ENCODE data around the gene CCDC12. TPM values are rescaled to one million over a fixed set of nuclear protein-coding genes. Genes with fewer than 3 reads are reported as not detected.

The CCDC12 gene
- total RNA-seq, 4 donors from 2014 or later: 30.8 to 61.5 (median 45.4) TPM

DNA sequence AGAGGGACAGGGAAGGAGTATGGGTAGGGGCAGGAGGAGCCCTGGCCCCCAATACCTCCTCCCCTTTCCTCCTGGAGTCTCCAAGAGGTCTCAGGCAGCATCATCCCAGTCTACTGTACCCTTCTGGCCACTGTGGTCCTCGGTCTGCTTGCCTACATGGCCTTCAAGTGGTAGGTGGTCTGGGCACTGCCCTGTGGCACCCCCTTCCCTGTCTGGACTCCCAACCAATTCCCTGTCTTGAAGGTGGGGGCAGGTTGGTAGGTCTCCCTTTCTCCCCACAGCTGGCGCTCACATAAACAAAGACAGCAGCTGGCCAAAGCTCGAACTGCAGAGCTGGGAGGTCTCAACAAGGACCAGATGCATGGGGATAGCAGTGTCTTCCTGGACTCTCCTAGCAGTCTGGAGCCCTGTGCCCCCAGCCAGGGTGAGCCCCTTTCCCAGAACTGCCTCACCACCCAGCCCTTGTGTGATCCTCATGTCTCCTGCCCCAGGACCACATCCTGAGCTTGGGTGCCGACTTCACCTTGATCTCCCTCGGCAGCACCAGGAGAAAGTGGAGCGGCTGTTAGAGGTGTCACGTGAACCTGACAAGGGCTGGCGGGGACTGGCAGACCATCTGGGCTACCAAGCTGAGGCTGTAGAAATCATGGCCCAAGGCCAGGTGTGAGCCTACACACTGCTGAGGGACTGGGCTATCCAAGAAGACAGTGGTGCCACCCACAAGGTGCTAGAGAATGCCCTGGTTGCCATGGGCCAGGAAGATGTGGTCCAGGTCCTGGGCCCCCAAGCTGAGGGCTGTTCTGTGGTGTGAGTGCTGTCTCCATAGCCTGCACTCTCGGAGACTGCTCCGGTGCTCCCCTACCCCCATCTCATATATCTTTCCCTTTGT lies 36.0 kb upstream of the CCDC12 start:
- no peak for DNase-seq (ENCODE audit: low spot score)
- no peak for ATAC-seq (ENCODE audit: low FRiP score)
- TF ChIP-seq, protein P1, sequence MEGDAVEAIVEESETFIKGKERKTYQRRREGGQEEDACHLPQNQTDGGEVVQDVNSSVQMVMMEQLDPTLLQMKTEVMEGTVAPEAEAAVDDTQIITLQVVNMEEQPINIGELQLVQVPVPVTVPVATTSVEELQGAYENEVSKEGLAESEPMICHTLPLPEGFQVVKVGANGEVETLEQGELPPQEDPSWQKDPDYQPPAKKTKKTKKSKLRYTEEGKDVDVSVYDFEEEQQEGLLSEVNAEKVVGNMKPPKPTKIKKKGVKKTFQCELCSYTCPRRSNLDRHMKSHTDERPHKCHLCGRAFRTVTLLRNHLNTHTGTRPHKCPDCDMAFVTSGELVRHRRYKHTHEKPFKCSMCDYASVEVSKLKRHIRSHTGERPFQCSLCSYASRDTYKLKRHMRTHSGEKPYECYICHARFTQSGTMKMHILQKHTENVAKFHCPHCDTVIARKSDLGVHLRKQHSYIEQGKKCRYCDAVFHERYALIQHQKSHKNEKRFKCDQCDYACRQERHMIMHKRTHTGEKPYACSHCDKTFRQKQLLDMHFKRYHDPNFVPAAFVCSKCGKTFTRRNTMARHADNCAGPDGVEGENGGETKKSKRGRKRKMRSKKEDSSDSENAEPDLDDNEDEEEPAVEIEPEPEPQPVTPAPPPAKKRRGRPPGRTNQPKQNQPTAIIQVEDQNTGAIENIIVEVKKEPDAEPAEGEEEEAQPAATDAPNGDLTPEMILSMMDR (IDR thresholded peaks at IDR 0.05): no peak

DNA sequence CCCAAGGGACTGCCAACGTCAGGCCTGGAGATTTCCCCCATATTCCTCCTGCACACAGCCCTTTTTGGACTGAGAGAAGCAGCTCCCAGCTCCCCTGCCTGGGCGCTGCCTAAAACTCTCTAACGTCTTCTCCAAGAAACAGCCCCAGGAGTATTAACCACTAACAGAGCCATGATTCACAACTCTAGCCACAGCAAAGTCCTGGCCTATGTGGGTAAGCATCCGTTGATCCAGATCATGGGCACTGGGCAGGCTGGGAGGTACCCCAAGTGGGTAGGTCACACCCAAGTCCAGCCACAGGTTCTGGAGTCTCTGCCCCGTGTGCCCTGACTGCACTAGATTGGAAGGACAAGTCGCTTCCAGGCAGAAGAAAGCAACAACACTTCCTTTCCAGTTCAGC lies 34.8 kb upstream of the CCDC12 start:
- DNase-seq (ENCODE audit: low spot score) (no peak), ATAC-seq (ENCODE audit: low FRiP score) (no peak)
- TF ChIP-seq, protein P1 (IDR thresholded peaks at IDR 0.05): no peak

DNA sequence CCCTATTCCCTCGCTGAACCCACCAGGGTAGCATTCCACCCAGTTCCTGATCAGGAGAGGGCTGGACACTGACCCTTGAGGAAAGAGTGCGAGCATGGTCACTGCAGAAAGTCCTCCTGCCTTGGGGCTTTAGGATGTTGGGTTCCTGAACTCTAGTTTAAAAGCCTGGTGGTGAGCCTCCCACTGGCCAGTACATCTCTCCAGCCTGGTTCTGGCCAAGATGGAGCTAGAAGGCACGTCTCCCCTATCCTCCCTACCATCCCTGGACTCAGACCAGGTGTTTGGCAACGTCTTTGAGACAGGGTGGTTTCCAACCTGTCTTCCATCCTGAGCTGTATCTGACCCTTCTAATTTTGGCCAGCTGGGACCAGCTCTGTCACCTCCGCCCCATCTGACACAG lies 34.4 kb upstream of the CCDC12 start:
- TF ChIP-seq, protein P1 (IDR thresholded peaks at IDR 0.05): no peak
- ATAC-seq (ENCODE audit: low FRiP score): no peak

DNA sequence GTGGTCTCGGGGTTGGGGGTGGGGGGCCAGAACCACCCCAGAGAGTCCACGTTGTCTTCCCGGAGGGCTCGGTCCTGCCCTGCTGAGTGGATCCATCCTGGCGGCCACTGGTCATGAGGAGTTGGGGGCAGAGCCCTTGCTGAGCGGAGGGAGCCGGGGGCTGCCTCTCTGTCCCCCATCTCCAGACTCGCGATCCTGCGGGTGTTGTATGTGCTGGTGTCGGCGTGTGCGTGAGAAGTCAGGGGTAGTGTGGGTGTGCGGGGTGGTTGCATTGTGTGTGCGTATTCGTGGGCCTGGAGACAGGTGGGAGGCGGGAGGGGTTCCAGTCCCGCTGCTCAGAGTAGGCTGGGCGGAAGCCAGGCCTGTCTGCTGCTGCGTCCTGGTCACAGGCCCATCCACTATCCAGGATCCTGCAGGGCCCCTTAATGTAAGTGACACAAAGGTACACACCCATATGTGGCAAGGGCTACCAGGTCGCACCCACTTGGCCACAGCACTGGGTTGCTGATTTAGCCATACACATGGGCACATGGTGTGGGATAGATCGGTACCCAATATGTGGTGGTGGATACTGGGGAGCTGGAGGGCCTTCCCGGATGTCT lies 33.7 kb upstream of the CCDC12 start:
- TF ChIP-seq, protein P1 (IDR thresholded peaks at IDR 0.05): no peak

More for the DNA sequence above, 34.4 kb upstream of the CCDC12 start:
- no peak for DNase-seq (ENCODE audit: low spot score)

DNA sequence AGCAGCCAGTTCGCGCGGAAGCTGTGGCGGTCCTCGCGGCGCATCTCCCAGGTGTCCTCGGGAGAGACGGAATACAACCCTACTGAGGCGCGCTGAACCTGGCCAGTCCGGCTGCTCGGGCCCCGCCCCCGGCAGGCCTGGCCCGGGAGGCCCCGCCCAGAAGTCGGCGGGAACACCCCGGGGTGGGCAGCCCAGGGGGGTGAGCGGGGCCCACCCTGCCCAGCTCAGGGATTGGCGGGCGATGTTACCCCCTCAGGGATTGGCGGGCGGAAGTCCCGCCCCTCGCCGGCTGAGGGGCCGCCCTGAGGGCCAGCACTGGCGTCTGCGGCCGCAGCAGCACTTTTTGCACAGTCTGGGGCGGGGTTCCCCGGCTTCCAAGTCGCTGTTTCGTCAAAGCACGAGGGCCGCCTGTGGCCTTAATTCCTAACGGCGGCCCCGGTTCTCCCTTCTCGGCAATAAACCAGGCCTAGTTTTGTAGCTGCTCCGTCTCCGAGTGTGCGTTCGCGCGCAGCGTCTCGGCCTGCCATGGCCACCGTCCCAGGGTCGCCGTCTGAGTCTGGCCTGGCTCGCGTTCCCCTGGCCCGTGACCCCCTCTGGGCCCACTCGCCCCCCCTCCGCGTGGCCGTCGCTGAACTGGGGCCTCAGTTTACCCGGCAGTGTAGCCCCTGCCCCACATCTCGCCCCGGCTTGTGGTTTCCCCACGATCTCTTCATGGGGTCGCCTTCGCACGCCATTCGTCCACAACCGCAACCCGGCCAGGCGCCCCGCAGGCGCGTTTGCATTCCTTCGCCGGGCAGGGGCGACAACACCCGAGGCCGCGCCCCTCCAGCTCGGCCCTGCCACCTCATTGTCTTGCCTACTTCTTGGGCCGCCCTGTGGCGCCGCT lies 32.9 kb upstream of the CCDC12 start:
- TF ChIP-seq, protein P1 (IDR thresholded peaks at IDR 0.05): no peak
- DNase-seq (ENCODE audit: low spot score) (peak; percentile 36), ATAC-seq (ENCODE audit: low FRiP score) (peak; percentile 92)

More for the DNA sequence above, 33.7 kb upstream of the CCDC12 start:
- DNase-seq (ENCODE audit: low spot score): no peak
- no peak for ATAC-seq (ENCODE audit: low FRiP score)

DNA sequence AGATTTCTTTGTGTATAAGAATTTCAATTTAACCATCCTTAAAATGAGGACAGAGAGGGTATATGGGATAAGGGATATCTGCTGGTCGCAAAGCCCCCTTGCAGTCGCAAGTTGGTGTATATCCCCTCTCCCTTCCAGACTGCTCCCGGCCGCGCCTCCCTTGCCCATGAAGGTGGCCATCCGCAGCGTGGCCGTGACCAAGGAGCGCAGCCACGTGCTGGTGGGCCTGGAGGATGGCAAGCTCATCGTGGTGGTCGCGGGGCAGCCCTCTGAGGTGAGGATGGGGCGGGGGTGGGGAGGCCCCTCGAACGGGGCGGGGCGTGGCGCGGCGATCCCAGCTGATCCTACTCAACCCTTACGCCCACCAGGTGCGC lies 32.3 kb upstream of the CCDC12 start:
- no peak for DNase-seq (ENCODE audit: low spot score)
- no peak for ATAC-seq (ENCODE audit: low FRiP score)
- TF ChIP-seq, protein P1 (IDR thresholded peaks at IDR 0.05): no peak
